ENCODE data around the gene PRDM16. TPM values are rescaled to one million over a fixed set of nuclear protein-coding genes. Genes with fewer than 3 reads are reported as not detected.

PRDM16 gene
- total RNA-seq, 4 donors from 2014 or later, result 0.19 to 1.6 (median 0.36) TPM

GRCh38 chr1:3355089-3355488, 286.1 kb downstream of the PRDM16 start:
- 84% methylated on average over 8 of the region's 8 CpGs for WGBS
- Histone ChIP-seq H3K27ac (no peak overlapping the region), H3K36me3 (no peaks in the 10 kb centered on the region), H3K4me3 (no peak overlapping the region), H3K27me3 (peaks cover 83% of the 10 kb centered on the region), H3K4me1 (peaks cover 30% of the 10 kb centered on the region), H3K9me3 (no peaks in the 10 kb centered on the region)
- TF ChIP-seq POLR2AphosphoS5 (IDR thresholded peaks at IDR 0.05) (no peak), POLR2A (IDR thresholded peaks at IDR 0.05) (no peak), EP300 (IDR thresholded peaks at IDR 0.05) (no peak)
- TF ChIP-seq, protein P1, sequence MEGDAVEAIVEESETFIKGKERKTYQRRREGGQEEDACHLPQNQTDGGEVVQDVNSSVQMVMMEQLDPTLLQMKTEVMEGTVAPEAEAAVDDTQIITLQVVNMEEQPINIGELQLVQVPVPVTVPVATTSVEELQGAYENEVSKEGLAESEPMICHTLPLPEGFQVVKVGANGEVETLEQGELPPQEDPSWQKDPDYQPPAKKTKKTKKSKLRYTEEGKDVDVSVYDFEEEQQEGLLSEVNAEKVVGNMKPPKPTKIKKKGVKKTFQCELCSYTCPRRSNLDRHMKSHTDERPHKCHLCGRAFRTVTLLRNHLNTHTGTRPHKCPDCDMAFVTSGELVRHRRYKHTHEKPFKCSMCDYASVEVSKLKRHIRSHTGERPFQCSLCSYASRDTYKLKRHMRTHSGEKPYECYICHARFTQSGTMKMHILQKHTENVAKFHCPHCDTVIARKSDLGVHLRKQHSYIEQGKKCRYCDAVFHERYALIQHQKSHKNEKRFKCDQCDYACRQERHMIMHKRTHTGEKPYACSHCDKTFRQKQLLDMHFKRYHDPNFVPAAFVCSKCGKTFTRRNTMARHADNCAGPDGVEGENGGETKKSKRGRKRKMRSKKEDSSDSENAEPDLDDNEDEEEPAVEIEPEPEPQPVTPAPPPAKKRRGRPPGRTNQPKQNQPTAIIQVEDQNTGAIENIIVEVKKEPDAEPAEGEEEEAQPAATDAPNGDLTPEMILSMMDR (IDR thresholded peaks at IDR 0.05), result no peak
- DNase-seq (ENCODE audit: low spot score in 2 of 2), result no peak

DNA sequence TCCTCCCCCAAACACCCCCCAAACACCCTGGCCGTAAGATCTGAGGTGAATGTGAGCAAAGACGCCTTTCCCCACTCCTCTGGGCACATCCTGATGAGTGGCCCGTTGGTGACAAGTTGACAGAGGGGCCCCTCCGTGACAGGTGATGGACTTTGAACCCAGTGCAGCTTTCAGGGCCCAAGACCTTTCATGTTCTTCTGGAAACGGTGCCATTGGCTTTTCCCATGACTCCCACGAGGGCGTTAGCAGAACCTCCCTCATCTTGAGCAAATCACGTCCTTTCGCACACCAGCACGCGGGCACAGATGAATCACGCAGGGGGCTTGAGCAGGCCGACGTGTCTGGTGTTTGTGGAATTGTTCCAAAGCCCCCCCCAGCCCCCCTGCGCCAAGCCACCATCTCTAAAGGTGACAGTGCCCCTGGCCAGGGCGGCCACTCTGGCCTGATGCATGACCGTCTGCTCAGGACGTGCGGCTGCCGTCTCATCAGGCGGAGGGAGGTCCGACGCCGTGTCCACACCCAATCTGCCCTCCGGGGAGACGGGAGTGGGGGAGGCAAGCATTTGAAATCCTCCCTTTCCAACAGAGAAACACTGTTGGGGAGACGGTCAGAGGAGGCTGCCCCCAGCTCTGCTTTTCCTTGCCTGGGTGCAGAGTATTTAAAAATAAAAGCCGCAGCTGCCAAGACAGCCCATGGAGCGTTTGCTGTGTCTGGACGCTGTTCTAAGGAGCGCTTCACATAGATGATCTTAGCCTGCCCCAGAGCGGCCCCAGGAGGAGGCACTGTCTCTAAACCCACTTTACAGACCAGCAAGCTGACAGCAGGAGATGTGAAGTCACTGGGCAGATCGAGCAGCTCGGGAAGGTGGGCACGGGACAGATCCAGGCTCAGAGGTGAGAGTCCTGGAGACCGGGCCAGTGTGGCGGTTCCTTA, 287.2 kb downstream of the PRDM16 start:
- no peak overlapping the region for H3K4me3 ChIP-seq
- TF ChIP-seq POLR2AphosphoS5 (IDR thresholded peaks at IDR 0.05) (no peak), EP300 (IDR thresholded peaks at IDR 0.05) (no peak), POLR2A (IDR thresholded peaks at IDR 0.05) (no peak)
- TF ChIP-seq, protein P1 (IDR thresholded peaks at IDR 0.05), result no peak
- no peaks in the 10 kb centered on the region for H3K9me3 ChIP-seq
- 82% methylated on average over 25 of the region's 37 CpGs for WGBS
- no peaks in the 10 kb centered on the region for H3K36me3 ChIP-seq
- peaks cover 19% of the 10 kb centered on the region for H3K4me1 ChIP-seq
- H3K27ac ChIP-seq, result no peak overlapping the region
- H3K27me3 ChIP-seq, result peaks cover 87% of the 10 kb centered on the region
- DNase-seq (ENCODE audit: low spot score in 2 of 2), result no peak

DNA sequence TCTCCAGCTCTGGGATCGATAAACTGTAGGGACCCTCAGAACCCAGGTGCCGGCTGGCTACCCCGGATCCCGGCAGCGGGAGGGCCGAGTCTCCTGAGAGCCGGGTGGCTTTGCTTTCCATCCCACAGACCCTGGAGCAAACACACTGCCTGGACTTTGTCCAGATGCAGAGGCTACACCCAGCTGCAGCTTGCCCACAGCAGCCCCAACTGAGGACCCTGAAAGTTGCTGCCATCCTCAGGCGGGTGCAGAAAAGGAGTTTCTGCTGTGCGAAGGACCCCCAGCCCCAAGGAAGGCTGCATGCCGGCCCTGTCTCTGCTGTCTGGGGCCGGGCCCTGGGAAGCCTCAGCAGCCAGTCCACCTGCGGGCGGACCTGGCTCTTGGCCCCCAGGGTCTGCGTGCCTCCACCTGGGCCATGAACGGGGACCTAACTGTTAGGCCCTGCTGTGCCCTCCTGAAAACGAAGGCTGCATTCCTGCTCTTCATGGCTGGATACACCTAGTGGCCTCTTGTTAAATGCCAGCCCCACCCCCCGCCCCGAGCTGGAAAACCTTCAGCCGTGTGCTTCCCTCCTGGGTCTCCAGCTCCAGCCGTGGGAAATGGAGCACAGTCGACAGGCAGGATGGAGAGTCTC, 287.9 kb downstream of the PRDM16 start:
- Histone ChIP-seq H3K4me3 (no peak overlapping the region), H3K9me3 (no peaks in the 10 kb centered on the region), H3K27ac (no peak overlapping the region), H3K36me3 (no peaks in the 10 kb centered on the region), H3K27me3 (peaks cover 89% of the 10 kb centered on the region), H3K4me1 (peaks cover 13% of the 10 kb centered on the region)
- 76% methylated on average over 16 of the region's 21 CpGs for WGBS
- TF ChIP-seq, protein P1 (IDR thresholded peaks at IDR 0.05), result no peak
- TF ChIP-seq POLR2A (IDR thresholded peaks at IDR 0.05), result no peak
- no peak for TF ChIP-seq POLR2AphosphoS5 (IDR thresholded peaks at IDR 0.05)
- TF ChIP-seq EP300 (IDR thresholded peaks at IDR 0.05), result no peak
- DNase-seq (ENCODE audit: low spot score in 2 of 2), result no peak

DNA sequence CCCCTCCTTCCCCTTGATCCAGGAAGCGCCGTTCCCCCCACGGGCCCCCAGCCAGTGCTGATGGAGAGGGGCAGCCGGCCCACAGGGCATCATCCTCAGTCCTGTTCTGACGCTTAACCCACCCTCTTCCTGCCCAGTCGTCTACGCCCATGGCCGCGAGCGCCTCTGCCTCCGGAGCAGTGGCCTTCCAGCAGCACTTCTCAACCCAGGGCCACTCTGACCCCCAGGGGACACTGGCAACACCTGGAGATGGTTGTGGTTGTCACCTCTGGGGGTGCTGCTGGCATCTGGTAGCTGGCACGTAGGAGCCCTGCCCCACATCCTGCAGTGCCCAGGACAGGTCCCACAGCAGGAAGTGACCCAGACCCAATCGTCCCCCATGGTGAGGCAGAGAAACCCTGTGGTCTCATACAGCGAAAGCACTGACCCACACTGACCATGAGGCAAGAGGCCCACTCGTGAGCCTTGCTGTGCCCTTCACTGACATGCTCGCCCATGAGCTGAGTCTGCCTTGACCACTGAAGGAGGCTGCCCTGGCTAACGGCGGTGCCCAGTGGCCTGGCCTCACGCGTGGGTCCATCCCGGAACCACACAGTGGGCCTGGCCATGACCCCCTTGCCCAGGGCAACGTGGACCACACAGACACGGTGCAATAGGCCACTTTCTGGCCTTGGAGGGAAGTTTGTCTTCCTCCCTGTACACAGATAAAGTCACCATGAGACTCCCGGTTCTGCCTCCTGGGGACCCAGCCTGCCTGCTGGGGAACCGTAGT, 288.7 kb downstream of the PRDM16 start:
- 65% methylated on average over 13 of the region's 25 CpGs for WGBS

More for the DNA sequence above, 288.7 kb downstream of the PRDM16 start:
- Histone ChIP-seq H3K9me3 (no peaks in the 10 kb centered on the region), H3K4me1 (peaks cover 6% of the 10 kb centered on the region), H3K27me3 (peaks cover 89% of the 10 kb centered on the region), H3K36me3 (no peaks in the 10 kb centered on the region), H3K27ac (no peak overlapping the region), H3K4me3 (no peak overlapping the region)
- no peak for DNase-seq (ENCODE audit: low spot score in 2 of 2)
- TF ChIP-seq, protein P1 (IDR thresholded peaks at IDR 0.05), result no peak
- TF ChIP-seq POLR2AphosphoS5 (IDR thresholded peaks at IDR 0.05) (no peak), EP300 (IDR thresholded peaks at IDR 0.05) (no peak), POLR2A (IDR thresholded peaks at IDR 0.05) (no peak)
